SK-N-SH (cell line): ENCODE results near the gene BAIAP2L2. TPM values are rescaled to one million over a fixed set of nuclear protein-coding genes. Genes with fewer than 3 reads are reported as not detected.

Source experiments
- CTCF ChIA-PET: fragments of 300-600, 350-600 bp; formaldehyde crosslinking; extraction: SDS; loops from one replicate; lab custom pipeline; 2021; lab: Yijun Ruan, JAX
- POLR2A ChIA-PET: fragments of 350-600 bp; sonication (Branson Sonifier 250); formaldehyde crosslinking; extraction: SDS; loops from one replicate; lab custom pipeline; 2020; ENCODE audit warnings: antibody characterized with exemption, inconsistent platforms; lab: Yijun Ruan, JAX
- DNase-seq: peaks from one replicate; pipeline ENCODE4 v3.0.0; 2012
- H2AFZ ChIP-seq: fragments of 200-600 bp; sonication (generic); 2 replicates; pipeline ENCODE4 v1.8.1; 2016; ENCODE audit warnings: antibody characterized with exemption, mild to moderate bottlenecking, low read depth
- H3F3A ChIP-seq: fragments of 200-600 bp; sonication (generic); replicated peaks from 2 replicates; pipeline ENCODE3; 2016; ENCODE audit warnings: antibody characterized with exemption, mild to moderate bottlenecking; ENCODE audit not compliant: insufficient read depth
- H3K27ac ChIP-seq, 2 experiments: fragments of 200-500 bp in 1 of 2; fragments of 200-600 bp in 1 of 2; sonication (Bioruptor generic) in 1 of 2; sonication (generic), shearing (Covaris generic) in 1 of 2; 2 replicates each; pipeline versions ENCODE4 v1.5.1 to v1.6.1; 2014 to 2016; ENCODE audit warnings: low read depth in 2 of 2, inconsistent platforms in 1 of 2, low read length in 1 of 2, mild to moderate bottlenecking in 1 of 2, mixed read lengths in 1 of 2
- H3K27me3 ChIP-seq: fragments of 200-600 bp; sonication (generic), shearing (Covaris generic); 2 replicates; pipeline ENCODE4 v1.6.1; 2016; ENCODE audit warnings: mixed run types; ENCODE audit not compliant: insufficient read depth
- H3K36me3 ChIP-seq, 2 experiments: fragments of 200-500 bp in 1 of 2; fragments of 200-600 bp in 1 of 2; sonication (Bioruptor generic) in 1 of 2; sonication (generic) in 1 of 2; replicated peaks in 1 of 2; 2 replicates each; pipeline versions ENCODE3 to v1.5.1; 2014 to 2016; ENCODE audit warnings: low read length in 1 of 2, mild to moderate bottlenecking in 1 of 2; ENCODE audit not compliant: insufficient read depth in 2 of 2, control insufficient read depth in 1 of 2
- H3K4me1 ChIP-seq, 2 experiments: fragments of 200-500 bp in 1 of 2; fragments of 200-600 bp in 1 of 2; sonication (Bioruptor generic) in 1 of 2; sonication (generic), shearing (Covaris generic) in 1 of 2; 2 replicates each; pipeline versions ENCODE4 v1.5.1 to v1.6.1; 2014 to 2016; ENCODE audit warnings: low read depth in 1 of 2, low read length in 1 of 2, mixed run types in 1 of 2; ENCODE audit not compliant: insufficient read depth in 2 of 2, control insufficient read depth in 1 of 2
- H3K4me2 ChIP-seq: fragments of 200-600 bp; sonication (generic), shearing (Covaris generic); 2 replicates; pipeline ENCODE4 v1.6.1; 2017; ENCODE audit warnings: mixed run types
- H3K4me3 ChIP-seq, 2 experiments: fragments of 200-500 bp in 1 of 2; fragments of 200-600 bp in 1 of 2; sonication (Bioruptor generic) in 1 of 2; sonication (generic), shearing (Covaris generic) in 1 of 2; 2 replicates each; pipeline versions ENCODE4 v1.5.1 to v1.8.1; 2014 to 2016; ENCODE audit warnings: low read depth in 2 of 2, inconsistent platforms in 1 of 2, low read length in 1 of 2, mild to moderate bottlenecking in 1 of 2, mixed read lengths in 1 of 2, moderate library complexity in 1 of 2
- H3K79me2 ChIP-seq: fragments of 200-600 bp; sonication (generic); 2 replicates; pipeline ENCODE4 v1.8.1; 2017; ENCODE audit warnings: mild to moderate bottlenecking; ENCODE audit not compliant: insufficient read depth
- H3K9ac ChIP-seq: fragments of 200-600 bp; sonication (generic); 2 replicates; pipeline ENCODE4 v1.6.1; 2017; ENCODE audit warnings: mixed run types
- H3K9me2 ChIP-seq: fragments of 200-600 bp; sonication (generic); 2 replicates; pipeline ENCODE4 v1.6.1; 2017; ENCODE audit warnings: mixed run types
- H3K9me3 ChIP-seq: fragments of 200-600 bp; sonication (generic); 2 replicates; pipeline ENCODE4 v1.6.1; 2017; ENCODE audit warnings: mixed run types, mild to moderate bottlenecking, moderate library complexity
- H4K20me1 ChIP-seq: fragments of 200-600 bp; sonication (generic); 2 replicates; pipeline ENCODE4 v1.6.1; 2017; ENCODE audit warnings: mild to moderate bottlenecking, mixed run types; ENCODE audit not compliant: insufficient read depth
- CTCF ChIP-seq: fragments of 200-600 bp; sonication (generic); IDR thresholded peaks from 2 replicates; pipeline ENCODE4 v1.6.1; 2017; ENCODE audit warnings: antibody characterized with exemption, mild to moderate bottlenecking, moderate library complexity
- ELF1 ChIP-seq: IDR thresholded peaks from 2 replicates; pipeline ENCODE4 v1.4.0; 2012
- EZH2phosphoT487 ChIP-seq: fragments of 200-600 bp; sonication (generic); IDR thresholded peaks from 2 replicates; pipeline ENCODE4 v1.6.1; 2017; ENCODE audit warnings: low read depth, mixed run types, mild to moderate bottlenecking, antibody characterized with exemption, moderate library complexity, borderline replicate concordance
- FOSL2 ChIP-seq: IDR thresholded peaks from 2 replicates; pipeline ENCODE4 v1.4.0; 2012; ENCODE audit warnings: low read depth, mild to moderate bottlenecking, moderate library complexity, borderline replicate concordance
- FOXJ3 ChIP-seq: sonication (generic); formaldehyde crosslinking; IDR thresholded peaks from 2 replicates; pipeline ENCODE4 v1.5.1; 2020; ENCODE audit warnings: mild to moderate bottlenecking, missing genetic modification reagents
- FOXM1 ChIP-seq: IDR thresholded peaks from 2 replicates; pipeline ENCODE4 v1.4.0; 2012; ENCODE audit warnings: low read depth, mild to moderate bottlenecking
- GABPA ChIP-seq: IDR thresholded peaks from 2 replicates; pipeline ENCODE4 v1.4.0; 2012; ENCODE audit warnings: low read depth, mild to moderate bottlenecking
- MAX ChIP-seq: IDR thresholded peaks from 2 replicates; pipeline ENCODE4 v1.4.0; 2012; ENCODE audit warnings: low read depth
- MXI1 ChIP-seq: IDR thresholded peaks from 2 replicates; pipeline ENCODE4 v1.6.1; 2012; ENCODE audit warnings: mild to moderate bottlenecking, low read depth, low read length, improper control_type of control experiment
- PBX3 ChIP-seq: IDR thresholded peaks from 2 replicates; pipeline ENCODE4; 2012
- POLR2AphosphoS5 ChIP-seq: IDR thresholded peaks from 2 replicates; pipeline ENCODE4 v1.6.1; 2012; ENCODE audit warnings: low read depth, low read length
- SIN3A ChIP-seq: IDR thresholded peaks from 2 replicates; pipeline ENCODE4 v1.6.1; 2012; ENCODE audit warnings: low read depth, mild to moderate bottlenecking, low read length, moderate library complexity, borderline replicate concordance
- SMC3 ChIP-seq: IDR thresholded peaks from 2 replicates; pipeline ENCODE4 v1.6.1; 2012; ENCODE audit warnings: low read depth, low read length, improper control_type of control experiment
- TAF1 ChIP-seq: IDR thresholded peaks from 2 replicates; pipeline ENCODE4 v1.6.1; 2012; ENCODE audit warnings: low read depth, mild to moderate bottlenecking, low read length, moderate library complexity, borderline replicate concordance
- TEAD4 ChIP-seq: IDR thresholded peaks from 2 replicates; pipeline ENCODE4 v1.4.0; 2012; ENCODE audit warnings: mild to moderate bottlenecking, borderline replicate concordance; ENCODE audit not compliant: insufficient read depth
- USF2 ChIP-seq: fragments of 150-350 bp; IDR thresholded peaks from 2 replicates; pipeline ENCODE4 v1.6.1; 2017; ENCODE audit warnings: antibody characterized with exemption, low read length, low read depth, borderline replicate concordance
- YY1 ChIP-seq: IDR thresholded peaks from 2 replicates; pipeline ENCODE4 v1.4.0; 2012; ENCODE audit warnings: low read depth, mild to moderate bottlenecking
- ZBTB33 ChIP-seq: IDR thresholded peaks from 2 replicates; pipeline ENCODE4 v1.4.0; 2012; ENCODE audit warnings: low read depth, borderline replicate concordance
- WGBS: methylation state at CpG from one replicate; pipeline ENCODE4 v1.1.6; 2017; ENCODE audit warnings: low lambda C conversion rate; 5-methylcytosine and 5-hydroxymethylcytosine counted together
- polyA plus RNA-seq, 3 experiments: library from polyadenylated mRNA; depleted of rRNA; stranded (reverse); fragments of >200 nt; gene quantifications; 2 replicates each; pipeline ENCODE4 v1.2.3, GENCODE V29; 2012

BAIAP2L2 gene
- polyA plus RNA-seq, 1 of the 3 experiments (the other 2 are of a cell fraction) = 0.16 TPM

- no peak within 1 kb of the TSS for H3K4me3 ChIP-seq
- H3K36me3 ChIP-seq = no peaks in the 10 kb centered on the region
- DNase-seq = no peak
- H3K9ac ChIP-seq = no peak within 1 kb of the TSS
- H3K27ac ChIP-seq = no peak within 1 kb of the TSS
- no peaks in the 10 kb centered on the region for H3K79me2 ChIP-seq
- TF ChIP-seq USF2 = no peak
- ChIA-PET POLR2A (interaction anchor here (0.6 kb wide), 1 partner anchor 104 kb away, joined by 3 read pairs; no protein-coding TSS in a partner anchor), CTCF (no interaction called here)
- no peaks in the 10 kb centered on the region for H3F3A ChIP-seq
- no peak within 1 kb of the TSS for H3K4me2 ChIP-seq
- H3K9me2 ChIP-seq = no peaks in the 10 kb centered on the region
- no peak within 1 kb of the TSS for H2AFZ ChIP-seq
- H3K27me3 ChIP-seq = no peaks in the 10 kb centered on the region
- WGBS = 67% methylated on average over 1 of the region's 16 CpGs
- no peaks in the 10 kb centered on the region for H4K20me1 ChIP-seq
- no peaks in the 10 kb centered on the region for H3K9me3 ChIP-seq
- peaks cover 0 to 2% of the 10 kb centered on the region in 2 experiments; a peak in 1 of 4 replicates for H3K4me1 ChIP-seq
These were observed 26.4 kb downstream of the BAIAP2L2 start, which contains the start of gene SLC16A8 for GRCh38 chr22:38083931-38084631. Gene SLC16A8 (minus strand): TSS chr22:38084184. CDS start chr22:38082873, 1,311 bp downstream.

GRCh38 chr22:38082986-38083710 lies 27.3 kb downstream of the BAIAP2L2 start:
- H3K79me2 ChIP-seq = no peaks in the 10 kb centered on the region
- CTCF ChIA-PET = no interaction called here
- peaks cover 0 to 2% of the 10 kb centered on the region in 2 experiments; a peak in 1 of 4 replicates for H3K4me1 ChIP-seq
- no peaks in the 10 kb centered on the region for H3K27me3 ChIP-seq
- H3K9ac ChIP-seq = no peak overlapping the region
- no peaks in the 10 kb centered on the region for H3K9me3 ChIP-seq
- no peaks in the 10 kb centered on the region for H3K9me2 ChIP-seq
- DNase-seq = no peak
- H3K36me3 ChIP-seq = no peaks in the 10 kb centered on the region
- WGBS = 92% methylated on average over 22 of the region's 24 CpGs
- H3K27ac ChIP-seq = no peak overlapping the region
- no peaks in the 10 kb centered on the region for H3F3A ChIP-seq
- no peak overlapping the region for H2AFZ ChIP-seq
- H3K4me2 ChIP-seq = no peak overlapping the region
- no peaks in the 10 kb centered on the region for H4K20me1 ChIP-seq
- no peak overlapping the region for H3K4me3 ChIP-seq
- POLR2A ChIA-PET = interaction anchor here (0.6 kb wide), 1 partner anchor 105 kb away, joined by 3 read pairs; no protein-coding TSS in a partner anchor
- TF ChIP-seq YY1 = no peak
- TF ChIP-seq EZH2phosphoT487 = no peak
- no peak for TF ChIP-seq ELF1
- TF ChIP-seq FOSL2 = no peak
- TF ChIP-seq TEAD4 = no peak
- TF ChIP-seq MXI1 = no peak
- TF ChIP-seq ZBTB33 = no peak
- TF ChIP-seq GABPA = no peak
- TF ChIP-seq SIN3A = no peak
- no peak for TF ChIP-seq POLR2AphosphoS5
- no peak for TF ChIP-seq CTCF
- TF ChIP-seq SMC3 = no peak
- TF ChIP-seq TAF1 = no peak
- no peak for TF ChIP-seq FOXJ3
- TF ChIP-seq PBX3 = no peak
- no peak for TF ChIP-seq MAX
- no peak for TF ChIP-seq FOXM1
